CD4-positive, alpha-beta T cell treated with Interleukin-17A for 1 hour (primary cell): ENCODE results near the gene IL36G.
A peak's percentile ranks its signal among the peaks of the same experiment; 100 is the strongest.

Source experiments
- DNase-seq: peaks from one replicate; pipeline ENCODE4 v3.0.0-alpha.2; 2020

The IL36G gene

GRCh38 chr2:112973156-112973555 lies 4.7 kb upstream of the IL36G start:
- no peak for DNase-seq

- DNase-seq: no peak
These were observed 1.9 kb downstream of the IL36G start for GRCh38 chr2:112979731-112980130.

- no peak for DNase-seq
These were observed 2.7 kb downstream of the IL36G start for GRCh38 chr2:112980537-112980936.

GRCh38 chr2:112985090-112985489 lies 7.3 kb downstream of the IL36G start:
- DNase-seq: peak; percentile 34

GRCh38 chr2:112989611-112990010 lies 11.8 kb downstream of the IL36G start:
- no peak for DNase-seq

GRCh38 chr2:112993831-112994230 lies 16.0 kb downstream of the IL36G start:
- DNase-seq: no peak

GRCh38 chr2:112994648-112995047 lies 16.8 kb downstream of the IL36G start:
- no peak for DNase-seq

- DNase-seq: peak; percentile 16
These were observed 17.6 kb downstream of the IL36G start for GRCh38 chr2:112995346-112995920.

GRCh38 chr2:112996635-112997034 lies 18.8 kb downstream of the IL36G start:
- DNase-seq: peak; percentile 83

GRCh38 chr2:112997151-112997550 lies 19.3 kb downstream of the IL36G start:
- DNase-seq: no peak

GRCh38 chr2:113000436-113000835 lies 22.6 kb downstream of the IL36G start:
- no peak for DNase-seq

- DNase-seq: no peak
These were observed 24.9 kb downstream of the IL36G start for GRCh38 chr2:113002677-113003076.

- no peak for DNase-seq
These were observed 27.3 kb downstream of the IL36G start, which contains the start of gene IL36A for GRCh38 chr2:113005030-113005509. Gene IL36A (plus strand): TSS chr2:113005459. CDS start chr2:113005872, 413 bp downstream.

- no peak for DNase-seq
These were observed 29.4 kb downstream of the IL36G start for GRCh38 chr2:113007250-113007649.

- DNase-seq: no peak
These were observed 31.8 kb downstream of the IL36G start for GRCh38 chr2:113009622-113010021.

- no peak for DNase-seq
These were observed 32.3 kb downstream of the IL36G start for GRCh38 chr2:113010088-113010487.

- DNase-seq: no peak
These were observed 33.3 kb downstream of the IL36G start for GRCh38 chr2:113011108-113011507.

- DNase-seq: no peak
These were observed 34.9 kb downstream of the IL36G start for GRCh38 chr2:113012436-113013335.

- no peak for DNase-seq
These were observed 35.5 kb downstream of the IL36G start for GRCh38 chr2:113013336-113013661.

- no peak for DNase-seq
These were observed 36.3 kb downstream of the IL36G start for GRCh38 chr2:113014067-113014466.

GRCh38 chr2:113015042-113015441 lies 37.2 kb downstream of the IL36G start:
- no peak for DNase-seq

- DNase-seq: no peak
These were observed 37.8 kb downstream of the IL36G start for GRCh38 chr2:113015655-113016054.

- no peak for DNase-seq
These were observed 40.7 kb downstream of the IL36G start for GRCh38 chr2:113018509-113018908.

- no peak for DNase-seq
These were observed 43.5 kb downstream of the IL36G start for GRCh38 chr2:113021312-113021711.
